Measurements from ENCODE around the gene ARID4B. TPM values are rescaled to one million over a fixed set of nuclear protein-coding genes. Genes with fewer than 3 reads are reported as not detected.

ARID4B gene
- polyA plus RNA-seq, 2 of the 4 experiments (the other 2 are of a cell fraction), result 14.9 to 16.0 TPM

DNA sequence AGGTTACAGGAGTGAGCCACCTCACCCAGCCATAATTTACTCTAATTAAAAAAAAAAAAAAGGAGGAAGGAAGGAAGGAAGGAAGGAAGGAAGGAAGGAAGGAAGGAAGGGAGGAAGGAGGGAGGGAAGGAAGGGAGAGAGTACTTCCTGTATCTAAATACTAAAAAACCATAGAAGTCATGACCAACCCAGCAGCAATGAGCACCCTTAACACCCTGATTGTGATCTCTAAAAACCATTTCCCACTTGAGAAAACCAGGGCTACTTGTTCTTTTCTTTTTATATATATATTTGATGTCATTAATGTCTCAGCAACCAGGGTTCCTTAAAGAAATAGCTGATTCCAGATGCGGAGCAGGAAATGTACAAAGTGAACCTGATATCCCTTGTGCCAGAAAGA is 31.2 kb downstream of the ARID4B start:
- POLR2A ChIA-PET, result no interaction called here
- CTCF ChIA-PET, result no interaction called here
- FAIRE-seq (no peak), DNase-seq (ENCODE audit: low read depth in 1 of 2, low spot score in 1 of 2) (no peak), ATAC-seq (no peak)
- Histone ChIP-seq H3K9me3 (0 out of 3 replicates have a peak, but pooled peaks cover 4% of the 10 kb centered on the region), H3K4me1 (peaks cover 16% of the 10 kb centered on the region; the same call in 2 of the 3 replicates), H3K4me3 (no peak overlapping the region), H3K4me2 (no peak overlapping the region), H3K27ac (no peak overlapping the region)
- TF ChIP-seq, protein P1, sequence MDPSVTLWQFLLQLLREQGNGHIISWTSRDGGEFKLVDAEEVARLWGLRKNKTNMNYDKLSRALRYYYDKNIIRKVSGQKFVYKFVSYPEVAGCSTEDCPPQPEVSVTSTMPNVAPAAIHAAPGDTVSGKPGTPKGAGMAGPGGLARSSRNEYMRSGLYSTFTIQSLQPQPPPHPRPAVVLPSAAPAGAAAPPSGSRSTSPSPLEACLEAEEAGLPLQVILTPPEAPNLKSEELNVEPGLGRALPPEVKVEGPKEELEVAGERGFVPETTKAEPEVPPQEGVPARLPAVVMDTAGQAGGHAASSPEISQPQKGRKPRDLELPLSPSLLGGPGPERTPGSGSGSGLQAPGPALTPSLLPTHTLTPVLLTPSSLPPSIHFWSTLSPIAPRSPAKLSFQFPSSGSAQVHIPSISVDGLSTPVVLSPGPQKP (IDR thresholded peaks at IDR 0.05; ENCODE audit: low read depth, low read length), result no peak
- no peak for TF ChIP-seq NPAS2 (CRISPR knock-in tag; IDR thresholded peaks at IDR 0.05; ENCODE audit: borderline replicate concordance)
- no peak for TF ChIP-seq ESRRA (IDR thresholded peaks at IDR 0.05; ENCODE audit: borderline replicate concordance, low read length)
- TF ChIP-seq GATA3 (IDR thresholded peaks at IDR 0.05; ENCODE audit: borderline replicate concordance), result no peak
- TF ChIP-seq POLR2A (IDR thresholded peaks at IDR 0.05; ENCODE audit: low read length), result no peak
- TF ChIP-seq EP300 (IDR thresholded peaks at IDR 0.05), result no peak
- TF ChIP-seq CEBPB (IDR thresholded peaks at IDR 0.05), result no peak
- no peak for TF ChIP-seq TFCP2L1 (CRISPR knock-in tag; IDR thresholded peaks at IDR 0.05)
- no peak for TF ChIP-seq KDM1A (IDR thresholded peaks at IDR 0.05; ENCODE audit: low read depth)
- no peak for TF ChIP-seq CHD2 (IDR thresholded peaks at IDR 0.05; ENCODE audit: low read length, partially characterized antibody)
- TF ChIP-seq FOSB (CRISPR knock-in tag; IDR thresholded peaks at IDR 0.05), result no peak
- TF ChIP-seq, protein P2, sequence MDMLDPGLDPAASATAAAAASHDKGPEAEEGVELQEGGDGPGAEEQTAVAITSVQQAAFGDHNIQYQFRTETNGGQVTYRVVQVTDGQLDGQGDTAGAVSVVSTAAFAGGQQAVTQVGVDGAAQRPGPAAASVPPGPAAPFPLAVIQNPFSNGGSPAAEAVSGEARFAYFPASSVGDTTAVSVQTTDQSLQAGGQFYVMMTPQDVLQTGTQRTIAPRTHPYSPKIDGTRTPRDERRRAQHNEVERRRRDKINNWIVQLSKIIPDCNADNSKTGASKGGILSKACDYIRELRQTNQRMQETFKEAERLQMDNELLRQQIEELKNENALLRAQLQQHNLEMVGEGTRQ (IDR thresholded peaks at IDR 0.05), result no peak
- TF ChIP-seq HOXA7 (CRISPR knock-in tag; IDR thresholded peaks at IDR 0.05), result no peak
- no peak for TF ChIP-seq HOXB13 (CRISPR knock-in tag; IDR thresholded peaks at IDR 0.05; ENCODE audit: low read depth)
- TF ChIP-seq BHLHE40 (IDR thresholded peaks at IDR 0.05; ENCODE audit: low read depth, low read length), result no peak
- 98% methylated on average over 1 of the region's 1 CpG for WGBS (ENCODE audit: missing lambda C conversion rate)

DNA sequence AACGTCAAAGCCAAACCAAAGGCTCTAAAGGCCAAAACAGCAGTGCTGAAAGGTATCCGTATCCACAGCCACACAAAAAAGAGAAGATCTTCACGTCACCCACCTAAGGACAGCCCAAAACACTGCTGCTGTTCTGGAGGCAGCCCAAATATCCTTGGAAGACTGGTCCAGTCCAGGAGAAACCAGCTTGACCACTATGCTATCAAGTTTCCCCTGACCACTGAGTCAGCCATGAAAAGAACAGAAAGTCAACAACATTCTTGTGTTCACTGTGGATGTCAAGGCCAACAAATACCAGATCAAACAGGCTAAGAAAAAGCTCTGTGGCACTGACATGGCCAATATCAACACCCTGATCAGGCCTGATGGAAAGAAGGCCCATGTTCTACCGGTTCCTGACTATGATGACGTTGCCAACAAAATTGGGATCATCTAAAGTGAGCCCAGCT is 32.1 kb downstream of the ARID4B start:
- ATAC-seq (no peak), DNase-seq (ENCODE audit: low read depth in 1 of 2, low spot score in 1 of 2) (no peak), FAIRE-seq (no peak)
- peaks cover 18% of the 10 kb centered on the region; the same call in 2 of the 3 replicates for H3K4me1 ChIP-seq
- ChIA-PET CTCF (interaction anchor here (1.3 kb wide), 1 partner anchor 15 kb away, joined by 4 read pairs; no protein-coding TSS in a partner anchor), POLR2A (no interaction called here)
- no peak overlapping the region for H3K4me2 ChIP-seq
- no peak overlapping the region for H3K4me3 ChIP-seq
- WGBS (ENCODE audit: missing lambda C conversion rate), result 94% methylated on average over 5 of the region's 5 CpGs
- H3K9me3 ChIP-seq, result 0 out of 3 replicates have a peak, but pooled peaks cover 4% of the 10 kb centered on the region
- no peak overlapping the region for H3K27ac ChIP-seq
- no peak for TF ChIP-seq FOXS1 (CRISPR knock-in tag; IDR thresholded peaks at IDR 0.05)
- TF ChIP-seq NR3C1 (IDR thresholded peaks at IDR 0.05), result no peak
- no peak for TF ChIP-seq JUN (IDR thresholded peaks at IDR 0.05)
- no peak for TF ChIP-seq POLR2A (IDR thresholded peaks at IDR 0.05; ENCODE audit: low read length)
- no peak for TF ChIP-seq EHF (CRISPR knock-in tag; IDR thresholded peaks at IDR 0.05)
- TF ChIP-seq, protein P3, sequence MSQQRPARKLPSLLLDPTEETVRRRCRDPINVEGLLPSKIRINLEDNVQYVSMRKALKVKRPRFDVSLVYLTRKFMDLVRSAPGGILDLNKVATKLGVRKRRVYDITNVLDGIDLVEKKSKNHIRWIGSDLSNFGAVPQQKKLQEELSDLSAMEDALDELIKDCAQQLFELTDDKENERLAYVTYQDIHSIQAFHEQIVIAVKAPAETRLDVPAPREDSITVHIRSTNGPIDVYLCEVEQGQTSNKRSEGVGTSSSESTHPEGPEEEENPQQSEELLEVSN (IDR thresholded peaks at IDR 0.05; ENCODE audit: borderline replicate concordance, low read depth), result no peak
- TF ChIP-seq, protein P4, sequence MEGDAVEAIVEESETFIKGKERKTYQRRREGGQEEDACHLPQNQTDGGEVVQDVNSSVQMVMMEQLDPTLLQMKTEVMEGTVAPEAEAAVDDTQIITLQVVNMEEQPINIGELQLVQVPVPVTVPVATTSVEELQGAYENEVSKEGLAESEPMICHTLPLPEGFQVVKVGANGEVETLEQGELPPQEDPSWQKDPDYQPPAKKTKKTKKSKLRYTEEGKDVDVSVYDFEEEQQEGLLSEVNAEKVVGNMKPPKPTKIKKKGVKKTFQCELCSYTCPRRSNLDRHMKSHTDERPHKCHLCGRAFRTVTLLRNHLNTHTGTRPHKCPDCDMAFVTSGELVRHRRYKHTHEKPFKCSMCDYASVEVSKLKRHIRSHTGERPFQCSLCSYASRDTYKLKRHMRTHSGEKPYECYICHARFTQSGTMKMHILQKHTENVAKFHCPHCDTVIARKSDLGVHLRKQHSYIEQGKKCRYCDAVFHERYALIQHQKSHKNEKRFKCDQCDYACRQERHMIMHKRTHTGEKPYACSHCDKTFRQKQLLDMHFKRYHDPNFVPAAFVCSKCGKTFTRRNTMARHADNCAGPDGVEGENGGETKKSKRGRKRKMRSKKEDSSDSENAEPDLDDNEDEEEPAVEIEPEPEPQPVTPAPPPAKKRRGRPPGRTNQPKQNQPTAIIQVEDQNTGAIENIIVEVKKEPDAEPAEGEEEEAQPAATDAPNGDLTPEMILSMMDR (IDR thresholded peaks at IDR 0.05), result no peak
- TF ChIP-seq, protein P5, sequence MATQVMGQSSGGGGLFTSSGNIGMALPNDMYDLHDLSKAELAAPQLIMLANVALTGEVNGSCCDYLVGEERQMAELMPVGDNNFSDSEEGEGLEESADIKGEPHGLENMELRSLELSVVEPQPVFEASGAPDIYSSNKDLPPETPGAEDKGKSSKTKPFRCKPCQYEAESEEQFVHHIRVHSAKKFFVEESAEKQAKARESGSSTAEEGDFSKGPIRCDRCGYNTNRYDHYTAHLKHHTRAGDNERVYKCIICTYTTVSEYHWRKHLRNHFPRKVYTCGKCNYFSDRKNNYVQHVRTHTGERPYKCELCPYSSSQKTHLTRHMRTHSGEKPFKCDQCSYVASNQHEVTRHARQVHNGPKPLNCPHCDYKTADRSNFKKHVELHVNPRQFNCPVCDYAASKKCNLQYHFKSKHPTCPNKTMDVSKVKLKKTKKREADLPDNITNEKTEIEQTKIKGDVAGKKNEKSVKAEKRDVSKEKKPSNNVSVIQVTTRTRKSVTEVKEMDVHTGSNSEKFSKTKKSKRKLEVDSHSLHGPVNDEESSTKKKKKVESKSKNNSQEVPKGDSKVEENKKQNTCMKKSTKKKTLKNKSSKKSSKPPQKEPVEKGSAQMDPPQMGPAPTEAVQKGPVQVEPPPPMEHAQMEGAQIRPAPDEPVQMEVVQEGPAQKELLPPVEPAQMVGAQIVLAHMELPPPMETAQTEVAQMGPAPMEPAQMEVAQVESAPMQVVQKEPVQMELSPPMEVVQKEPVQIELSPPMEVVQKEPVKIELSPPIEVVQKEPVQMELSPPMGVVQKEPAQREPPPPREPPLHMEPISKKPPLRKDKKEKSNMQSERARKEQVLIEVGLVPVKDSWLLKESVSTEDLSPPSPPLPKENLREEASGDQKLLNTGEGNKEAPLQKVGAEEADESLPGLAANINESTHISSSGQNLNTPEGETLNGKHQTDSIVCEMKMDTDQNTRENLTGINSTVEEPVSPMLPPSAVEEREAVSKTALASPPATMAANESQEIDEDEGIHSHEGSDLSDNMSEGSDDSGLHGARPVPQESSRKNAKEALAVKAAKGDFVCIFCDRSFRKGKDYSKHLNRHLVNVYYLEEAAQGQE (IDR thresholded peaks at IDR 0.05), result no peak
- no peak for TF ChIP-seq RFX5 (IDR thresholded peaks at IDR 0.05)
- TF ChIP-seq RCOR1 (IDR thresholded peaks at IDR 0.05; ENCODE audit: low read depth, low read length), result no peak
- TF ChIP-seq POLR2AphosphoS2 (conservative IDR thresholded peaks at IDR 0.05; ENCODE audit: low read length), result no peak
- TF ChIP-seq, protein P6, sequence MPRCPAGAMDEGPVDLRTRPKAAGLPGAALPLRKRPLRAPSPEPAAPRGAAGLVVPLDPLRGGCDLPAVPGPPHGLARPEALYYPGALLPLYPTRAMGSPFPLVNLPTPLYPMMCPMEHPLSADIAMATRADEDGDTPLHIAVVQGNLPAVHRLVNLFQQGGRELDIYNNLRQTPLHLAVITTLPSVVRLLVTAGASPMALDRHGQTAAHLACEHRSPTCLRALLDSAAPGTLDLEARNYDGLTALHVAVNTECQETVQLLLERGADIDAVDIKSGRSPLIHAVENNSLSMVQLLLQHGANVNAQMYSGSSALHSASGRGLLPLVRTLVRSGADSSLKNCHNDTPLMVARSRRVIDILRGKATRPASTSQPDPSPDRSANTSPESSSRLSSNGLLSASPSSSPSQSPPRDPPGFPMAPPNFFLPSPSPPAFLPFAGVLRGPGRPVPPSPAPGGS (IDR thresholded peaks at IDR 0.05), result no peak
- TF ChIP-seq CBX8 (IDR thresholded peaks at IDR 0.05), result no peak
- TF ChIP-seq SMC3 (IDR thresholded peaks at IDR 0.05), result no peak
- TF ChIP-seq, protein P1 (IDR thresholded peaks at IDR 0.05; ENCODE audit: low read depth, low read length), result no peak
- no peak for TF ChIP-seq FOSB (CRISPR knock-in tag; IDR thresholded peaks at IDR 0.05)
